HG03135 (cell line): ENCODE data around the gene ALPK1.
"Not testable (repeated sequence)": the region's sequence is repeated elsewhere in the genome, so short reads cannot be mapped to it uniquely, and the experiment has no call there.

ENCODE experiments used
- ATAC-seq: cut with Tn5 transposase; IDR thresholded peaks from one replicate; pipeline ENCODE4 v1.9.1; 2021; ENCODE audit warnings: mild to moderate bottlenecking, moderate library complexity; ENCODE audit not compliant: unreplicated experiment

The ALPK1 gene

DNA sequence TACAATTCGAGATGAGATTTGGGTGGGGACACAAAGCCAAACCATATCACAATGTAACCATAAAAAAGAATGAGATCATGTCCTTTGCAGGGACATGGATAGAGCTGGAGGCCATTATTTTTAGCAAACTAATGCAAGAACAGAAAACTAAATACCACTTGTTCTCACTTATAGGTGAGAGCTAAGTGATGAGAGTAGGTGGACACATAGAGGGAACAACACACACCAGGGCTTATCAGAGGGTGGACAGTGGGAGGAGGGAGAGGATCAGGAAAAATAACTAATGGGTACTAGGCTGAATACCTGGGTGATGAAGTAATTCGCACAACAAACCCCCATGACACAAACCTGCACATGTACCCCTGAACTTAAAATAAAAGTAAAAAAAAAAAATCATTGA, 145.1 kb downstream of the ALPK1 start:
- ATAC-seq = not testable (repeated sequence)

DNA sequence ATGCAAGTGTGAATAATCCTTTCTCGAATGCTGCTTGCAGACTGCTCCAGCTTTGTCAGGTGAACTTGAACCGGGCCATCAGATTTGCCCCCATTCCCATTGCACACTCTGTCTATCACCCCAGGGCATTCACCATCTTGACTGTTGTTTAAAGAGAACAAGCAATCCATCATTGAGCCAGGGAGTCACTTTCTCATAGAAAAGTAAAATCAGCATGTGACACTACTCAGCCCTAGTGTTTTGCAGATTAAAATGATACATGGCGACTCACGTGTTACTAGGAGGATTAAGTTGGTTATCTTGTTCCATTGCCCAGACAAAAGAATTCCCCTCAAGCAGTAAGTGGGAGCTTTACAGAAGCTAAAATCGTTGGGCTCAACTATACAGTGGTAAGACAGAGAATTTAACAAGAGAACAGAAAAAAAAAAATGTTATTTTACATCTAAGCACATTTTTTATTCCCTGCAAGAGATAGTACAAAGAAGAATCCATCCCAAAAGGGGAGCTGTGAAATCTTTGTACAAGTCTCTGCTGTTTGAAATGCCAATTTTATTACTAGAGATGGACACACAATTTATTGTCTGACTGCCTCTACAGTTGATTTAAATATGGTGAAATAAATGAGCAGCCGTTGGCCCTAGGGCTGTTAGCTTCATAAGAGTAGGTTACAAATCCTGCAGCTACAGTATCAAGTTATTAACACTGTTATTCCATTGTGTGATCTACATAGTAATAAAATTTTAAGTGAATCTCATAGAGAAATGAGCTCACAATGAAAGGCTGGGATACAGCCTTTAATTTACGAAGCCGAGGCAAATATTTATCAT, 151.3 kb downstream of the ALPK1 start:
- no peak for ATAC-seq

DNA sequence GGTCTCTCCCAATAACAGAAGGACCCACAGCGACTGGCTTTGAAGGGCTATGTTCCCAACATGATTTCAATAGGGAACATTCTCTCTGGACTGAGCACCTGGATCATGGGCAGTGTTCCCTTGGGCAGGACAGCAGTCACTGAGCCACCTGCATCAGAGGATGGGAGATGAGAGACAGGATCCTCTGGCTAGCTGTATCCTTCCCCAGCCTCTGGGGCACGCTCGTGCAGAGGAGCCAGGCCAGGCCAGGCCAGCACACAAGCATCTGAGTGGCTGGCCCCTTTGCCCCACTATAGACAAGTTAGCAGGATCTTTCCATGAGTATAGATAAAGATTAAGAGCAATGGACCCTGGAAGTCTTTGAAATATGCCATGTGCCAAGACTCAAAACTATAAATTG, 152.5 kb downstream of the ALPK1 start:
- no peak for ATAC-seq

DNA sequence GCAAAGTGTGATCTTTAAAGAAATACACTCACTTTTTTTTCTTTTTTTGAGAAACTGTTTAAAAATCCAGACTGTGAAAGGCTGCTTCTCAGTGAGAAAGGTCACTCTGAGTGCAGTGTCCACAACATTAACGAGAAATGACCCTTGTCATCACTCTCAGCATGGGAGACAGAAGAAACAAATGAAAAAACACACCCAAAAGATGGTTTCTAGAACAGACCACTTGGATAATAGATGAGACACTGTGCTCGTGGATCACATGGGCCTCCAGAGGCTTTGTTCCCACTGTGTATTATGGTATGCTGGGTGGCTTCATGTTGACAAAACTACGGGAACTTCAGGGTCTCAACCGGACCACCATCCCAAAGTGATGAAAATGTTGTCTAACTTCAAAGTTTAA, 153.9 kb downstream of the ALPK1 start:
- ATAC-seq = no peak

DNA sequence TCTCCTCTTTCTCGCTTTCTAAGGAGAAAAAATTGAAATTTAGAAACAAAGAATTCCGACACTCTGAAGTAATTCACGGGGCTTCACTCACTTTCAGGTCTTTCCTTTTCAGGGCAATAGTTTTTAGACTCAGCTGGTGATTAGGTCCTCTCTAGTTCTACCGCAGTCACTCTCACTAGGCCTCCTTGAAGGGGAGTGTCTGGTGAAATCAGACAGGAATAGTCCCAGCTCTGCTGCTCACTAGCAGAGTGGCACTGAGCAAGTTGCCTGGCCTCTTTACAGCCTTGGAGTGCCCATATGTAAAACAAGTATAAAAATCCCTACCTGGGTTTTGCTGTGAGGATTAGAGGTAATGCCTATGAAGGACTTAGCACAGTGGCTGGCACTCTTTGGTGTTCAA, 154.7 kb downstream of the ALPK1 start:
- ATAC-seq = no peak

DNA sequence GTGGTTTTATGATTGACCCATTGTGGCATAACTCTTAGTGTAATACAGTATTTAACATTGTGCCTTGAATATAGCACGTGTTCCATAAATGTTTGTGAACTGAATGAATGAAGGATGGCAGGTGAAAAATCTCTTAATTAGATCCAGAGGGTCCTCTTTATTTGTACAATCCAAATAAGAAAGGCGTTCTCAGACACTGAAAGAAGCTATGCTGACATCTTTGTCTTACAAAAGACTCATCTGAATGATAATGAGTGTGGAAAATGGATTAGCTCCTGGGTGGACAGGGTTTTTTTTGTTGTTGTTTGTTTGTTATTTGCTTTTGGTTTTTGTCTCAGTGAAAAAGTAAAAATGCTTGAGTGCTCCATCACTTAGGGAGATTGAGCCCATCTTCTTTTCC, 156.2 kb downstream of the ALPK1 start:
- ATAC-seq = no peak

DNA sequence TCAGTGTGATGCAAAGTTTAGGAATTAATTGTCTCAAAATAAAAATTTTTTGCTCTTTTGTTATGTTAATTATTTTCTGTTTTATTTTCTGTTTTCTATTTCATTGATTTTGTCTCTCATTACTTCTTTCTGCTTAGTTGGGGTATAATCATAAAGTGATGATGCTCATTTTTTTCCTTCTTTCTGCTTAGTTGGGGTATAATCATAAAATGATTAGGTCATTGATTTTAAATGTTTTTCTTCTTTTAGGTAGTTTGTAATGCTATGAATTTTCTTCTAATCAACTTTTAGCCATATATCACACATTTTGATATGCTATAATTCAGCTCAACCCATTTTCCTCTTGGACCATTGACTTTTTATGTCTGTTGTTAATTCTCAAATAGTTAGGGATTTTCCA, 175.1 kb downstream of the ALPK1 start:
- ATAC-seq = no peak

DNA sequence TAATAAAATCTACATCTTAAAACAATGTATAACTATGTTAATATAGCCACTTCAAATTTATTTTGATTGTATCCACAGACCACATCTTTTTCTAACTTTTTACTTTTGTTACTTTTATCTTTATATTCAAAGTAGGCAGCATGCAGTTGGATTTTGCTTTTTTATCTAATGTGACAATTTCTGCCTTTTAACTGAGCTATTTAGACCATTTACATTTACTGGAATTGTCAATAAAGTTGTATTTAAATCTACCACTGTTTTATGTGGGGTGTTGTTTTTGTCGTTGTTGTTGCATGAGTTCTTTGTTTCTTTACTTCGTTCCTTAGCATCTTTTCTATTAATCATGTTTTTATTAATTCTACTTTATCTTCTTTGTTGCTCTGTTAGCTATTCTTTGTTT, 176.8 kb downstream of the ALPK1 start:
- no peak for ATAC-seq

DNA sequence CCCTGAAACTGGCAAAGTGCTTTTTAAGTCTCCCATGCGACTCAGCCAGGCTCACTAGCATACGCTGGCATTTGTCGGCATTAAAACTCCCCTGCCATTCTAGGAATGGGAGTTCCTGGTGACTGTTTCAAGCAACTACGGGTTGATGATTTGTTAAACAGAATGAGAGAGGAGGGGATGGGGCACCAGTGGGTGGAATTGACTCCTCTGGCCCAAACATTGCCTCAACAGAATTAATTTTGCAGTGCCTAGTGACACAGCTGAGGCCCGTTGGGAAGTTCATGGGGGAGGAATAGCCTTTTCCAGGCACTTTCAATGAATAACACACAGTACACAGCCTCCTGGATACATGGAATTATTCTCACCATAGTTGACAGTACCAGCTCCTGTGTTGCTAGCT, 188.8 kb downstream of the ALPK1 start:
- ATAC-seq = no peak

DNA sequence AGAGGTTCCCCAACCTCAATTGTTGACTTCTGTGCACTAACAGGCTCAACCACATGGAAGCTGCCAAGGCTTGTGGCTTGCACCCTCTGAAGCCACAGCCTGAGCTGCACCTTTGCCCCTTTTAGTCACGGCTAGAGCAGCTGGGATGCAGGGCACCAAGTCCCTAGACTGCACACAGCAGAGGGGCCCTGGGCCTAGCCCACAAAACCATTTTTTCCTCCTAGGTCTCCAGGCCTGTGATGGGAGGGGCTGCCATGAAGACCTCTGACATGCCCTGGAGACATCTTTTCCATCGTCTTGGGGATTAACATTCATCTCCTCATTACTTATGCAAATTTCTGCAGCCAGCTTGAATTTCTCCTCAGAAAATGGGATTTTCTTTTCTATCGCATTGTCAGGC, 193.6 kb downstream of the ALPK1 start:
- ATAC-seq = not testable (repeated sequence)
